ENCODE data around the gene AK1.

The AK1 gene

DNA sequence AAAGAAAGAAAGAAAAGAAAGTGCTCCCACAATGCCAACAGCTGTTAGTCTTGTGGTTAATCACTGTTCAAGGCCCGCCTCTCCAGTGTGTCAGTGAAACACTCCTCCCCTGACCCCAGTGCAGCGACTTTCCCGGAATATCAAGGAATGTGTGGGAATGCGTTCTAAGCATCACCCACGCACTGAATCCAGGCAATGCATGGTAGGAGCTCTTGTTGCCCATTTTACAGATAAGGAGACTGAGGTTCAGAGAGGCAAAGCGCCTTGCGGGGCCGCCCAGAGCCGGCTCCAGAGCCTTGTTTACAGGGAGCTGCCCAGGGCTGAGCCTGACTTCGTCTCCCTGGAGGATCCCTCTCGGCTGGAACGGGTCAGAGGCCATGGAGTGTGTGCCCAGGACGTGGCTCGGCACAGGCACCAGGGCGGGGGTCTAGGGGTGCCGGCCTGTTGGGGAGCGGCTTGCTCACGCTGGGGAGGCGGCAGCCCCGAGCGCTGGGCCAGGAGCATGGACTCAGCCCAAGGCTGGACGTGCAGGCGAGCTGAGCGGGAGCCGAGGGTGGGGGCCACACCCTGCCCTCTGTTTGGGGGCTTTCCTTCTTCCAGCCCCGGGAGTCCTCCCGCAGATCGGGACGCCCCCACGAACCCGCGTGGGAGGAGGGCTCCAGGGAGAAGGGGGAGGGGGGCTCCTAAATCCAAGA lies 21.1 kb upstream of the AK1 start:
- TF ChIP-seq, protein P1, sequence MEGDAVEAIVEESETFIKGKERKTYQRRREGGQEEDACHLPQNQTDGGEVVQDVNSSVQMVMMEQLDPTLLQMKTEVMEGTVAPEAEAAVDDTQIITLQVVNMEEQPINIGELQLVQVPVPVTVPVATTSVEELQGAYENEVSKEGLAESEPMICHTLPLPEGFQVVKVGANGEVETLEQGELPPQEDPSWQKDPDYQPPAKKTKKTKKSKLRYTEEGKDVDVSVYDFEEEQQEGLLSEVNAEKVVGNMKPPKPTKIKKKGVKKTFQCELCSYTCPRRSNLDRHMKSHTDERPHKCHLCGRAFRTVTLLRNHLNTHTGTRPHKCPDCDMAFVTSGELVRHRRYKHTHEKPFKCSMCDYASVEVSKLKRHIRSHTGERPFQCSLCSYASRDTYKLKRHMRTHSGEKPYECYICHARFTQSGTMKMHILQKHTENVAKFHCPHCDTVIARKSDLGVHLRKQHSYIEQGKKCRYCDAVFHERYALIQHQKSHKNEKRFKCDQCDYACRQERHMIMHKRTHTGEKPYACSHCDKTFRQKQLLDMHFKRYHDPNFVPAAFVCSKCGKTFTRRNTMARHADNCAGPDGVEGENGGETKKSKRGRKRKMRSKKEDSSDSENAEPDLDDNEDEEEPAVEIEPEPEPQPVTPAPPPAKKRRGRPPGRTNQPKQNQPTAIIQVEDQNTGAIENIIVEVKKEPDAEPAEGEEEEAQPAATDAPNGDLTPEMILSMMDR (IDR thresholded peaks at IDR 0.05), result no peak

DNA sequence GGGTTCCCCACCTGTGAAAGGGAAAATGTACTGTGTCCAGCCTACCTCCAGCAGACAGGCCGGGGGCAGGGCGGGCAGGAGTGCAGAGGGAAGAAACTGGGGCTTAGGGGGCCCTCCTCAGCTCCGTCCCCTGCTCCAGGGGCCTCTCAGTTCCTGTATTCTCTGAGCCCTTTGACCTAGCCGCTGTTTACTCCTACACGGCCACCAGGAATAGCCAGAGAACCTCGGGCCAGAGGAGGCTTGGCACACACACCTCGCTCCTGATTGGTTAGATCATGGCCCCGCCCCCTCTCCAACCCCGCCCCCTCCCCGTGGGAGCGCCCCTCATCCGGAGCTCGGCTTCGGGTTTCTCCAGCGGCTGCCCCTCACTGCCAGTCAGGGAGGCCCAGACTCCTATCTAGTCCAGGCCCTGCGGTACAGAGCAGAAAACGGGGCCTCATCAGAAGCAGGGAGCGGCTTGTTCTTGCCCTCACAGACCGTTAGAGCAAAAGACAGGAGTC lies 19.8 kb upstream of the AK1 start:
- TF ChIP-seq, protein P1 (IDR thresholded peaks at IDR 0.05), result no peak

DNA sequence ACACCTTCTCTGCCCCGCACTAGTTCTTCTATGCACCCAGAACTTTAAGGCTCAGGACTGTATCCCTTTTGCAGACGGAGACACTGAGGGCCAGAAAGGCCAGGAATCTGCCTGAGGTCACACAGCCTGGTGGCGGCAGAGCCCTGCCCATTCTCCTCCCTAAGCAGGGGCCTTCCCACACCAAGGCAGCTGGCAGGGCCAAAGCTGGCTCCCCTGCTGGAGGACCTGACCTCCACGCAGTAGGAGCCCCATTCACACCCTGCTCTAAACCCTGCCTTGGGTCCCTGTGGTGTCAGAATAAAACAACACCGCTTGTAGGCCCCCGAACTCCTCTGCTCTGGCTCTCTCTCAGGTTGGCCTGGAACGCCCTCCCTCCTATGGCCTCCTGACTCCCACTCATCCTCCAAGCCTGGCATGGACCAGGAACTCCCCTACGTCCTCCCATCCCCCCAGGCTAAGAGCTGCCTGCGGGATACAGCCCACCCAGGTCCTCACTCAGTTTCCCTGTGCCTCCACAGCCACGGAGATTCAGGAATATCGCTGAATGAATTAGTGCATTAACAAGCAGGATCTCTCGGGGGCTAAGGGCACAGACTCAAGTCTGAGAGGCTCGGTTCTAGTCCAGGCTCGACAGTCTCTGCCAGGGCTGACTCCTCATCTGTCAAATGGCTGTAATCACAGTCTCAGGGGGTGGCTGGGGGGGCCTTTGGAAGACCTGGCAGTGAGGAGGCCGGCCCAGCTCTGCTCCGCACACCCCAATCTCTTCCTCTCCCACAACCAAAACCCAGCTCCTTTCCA lies 19.1 kb upstream of the AK1 start:
- TF ChIP-seq, protein P1 (IDR thresholded peaks at IDR 0.05), result no peak

DNA sequence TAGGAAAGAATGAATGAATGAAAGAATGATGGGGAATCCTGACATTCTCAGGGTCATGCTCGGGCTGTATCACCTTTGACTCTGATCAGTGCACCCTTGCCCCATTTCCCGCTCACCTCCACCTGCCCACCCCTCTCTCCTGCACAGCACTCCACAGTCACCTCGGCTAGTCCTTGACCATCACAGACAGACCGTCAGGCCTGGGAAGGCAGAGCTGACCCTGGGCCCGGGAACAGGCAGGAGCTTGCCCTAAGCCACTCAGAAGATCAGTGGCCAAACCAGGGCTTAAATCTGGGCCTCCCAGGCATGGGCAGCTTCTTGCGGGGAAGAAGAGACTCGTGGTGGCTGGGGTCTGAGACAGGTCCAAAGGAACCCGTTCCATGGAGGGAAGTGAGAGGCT lies 18.3 kb upstream of the AK1 start:
- TF ChIP-seq, protein P1 (IDR thresholded peaks at IDR 0.05), result no peak

DNA sequence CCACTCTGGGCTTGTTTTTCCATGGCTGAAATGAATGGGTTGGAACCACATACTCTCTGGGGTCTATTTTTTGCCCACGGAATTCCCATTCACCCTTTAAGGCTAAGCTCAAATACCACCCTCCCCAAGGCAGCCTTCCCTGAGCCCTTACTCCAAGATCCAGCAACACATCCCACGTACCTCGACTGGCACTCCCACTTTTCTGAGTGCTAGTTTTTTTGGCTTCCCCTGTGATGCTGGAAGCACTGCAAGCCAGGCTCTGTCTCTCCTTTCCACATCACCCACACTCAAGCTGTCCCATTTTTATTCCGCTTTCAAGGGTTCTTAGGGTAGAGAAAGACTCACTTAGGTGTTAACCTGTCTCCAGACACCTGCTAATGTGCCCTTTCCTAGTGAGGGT lies 15.9 kb upstream of the AK1 start:
- TF ChIP-seq, protein P1 (IDR thresholded peaks at IDR 0.05), result no peak

DNA sequence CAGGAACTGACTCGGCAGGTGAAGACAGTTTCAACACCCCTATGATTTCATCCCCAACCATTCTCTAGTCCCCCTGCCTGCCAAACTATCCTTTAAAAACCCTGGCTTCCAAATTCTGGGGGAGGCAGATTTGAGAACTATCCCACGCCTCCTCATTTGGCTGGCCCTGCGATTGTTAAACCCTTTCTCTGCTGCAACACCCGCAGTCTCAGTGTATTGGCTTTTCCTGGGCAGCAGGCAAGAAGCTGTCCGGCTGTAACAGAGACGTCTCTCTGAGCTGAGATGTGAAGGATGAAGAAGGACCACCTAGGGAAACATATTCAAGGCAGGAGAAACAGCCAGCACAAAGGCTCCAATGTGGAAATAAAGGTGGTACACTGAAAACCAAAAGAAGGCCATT lies 15.4 kb upstream of the AK1 start:
- TF ChIP-seq, protein P1 (IDR thresholded peaks at IDR 0.05), result no peak

- TF ChIP-seq, protein P1 (IDR thresholded peaks at IDR 0.05), result no peak
Observed at GRCh38 chr9:127890053-127890452, 12.6 kb upstream of the AK1 start.

All from LNCAP (cell line).